Subcutaneous abdominal adipose tissue (tissue), 5 donors: ENCODE measurements around the gene PRKD1.

Experiments used
- H3K27ac ChIP-seq: one replicate; pipeline ENCODE4 v1.7.0; 2013; ENCODE audit warnings: low read depth, mild to moderate bottlenecking, inconsistent platforms, low read length, moderate library complexity
- H3K27me3 ChIP-seq, 5 donors: one replicate each; pipeline ENCODE4 v1.7.0; 2013; ENCODE audit warnings: low read length in 5 of 5, inconsistent platforms in 1 of 5; ENCODE audit not compliant: control insufficient read depth in 5 of 5, insufficient read depth in 4 of 5
- H3K36me3 ChIP-seq, 5 donors: one replicate each; pipeline ENCODE4 v1.7.0; 2013; ENCODE audit warnings: low read length in 5 of 5; ENCODE audit not compliant: control insufficient read depth in 5 of 5, insufficient read depth in 5 of 5
- H3K4me1 ChIP-seq, 5 donors: one replicate each; pipeline ENCODE4 v1.7.0; 2013; ENCODE audit warnings: low read length in 5 of 5, mild to moderate bottlenecking in 3 of 5, moderate library complexity in 1 of 5; ENCODE audit not compliant: control insufficient read depth in 5 of 5, insufficient read depth in 5 of 5
- H3K4me3 ChIP-seq, 5 donors: one replicate each; pipeline ENCODE4 v1.7.0; 2013; ENCODE audit warnings: low read length in 5 of 5, low read depth in 1 of 5
- H3K9ac ChIP-seq, 5 donors: one replicate each; pipeline ENCODE4 v1.7.0; 2013; ENCODE audit warnings: low read length in 5 of 5, mild to moderate bottlenecking in 4 of 5, moderate library complexity in 3 of 5
- H3K9me3 ChIP-seq, 5 donors: one replicate each; pipeline ENCODE4 v1.7.0; 2013; ENCODE audit warnings: low read length in 5 of 5; ENCODE audit not compliant: control insufficient read depth in 5 of 5
- donor health status: healthy.
- donor health status: healthy.
- donor health status: healthy.
- donor health status: healthy.
- donor health status: healthy.

Gene PRKD1

GRCh38 chr14:29906256-29906870, 21.3 kb downstream of the PRKD1 start:
- Histone ChIP-seq H3K27ac (no peak overlapping the region), H3K9ac (no peak overlapping the region)

GRCh38 chr14:29905543-29905942, 22.1 kb downstream of the PRKD1 start:
- H3K4me1 ChIP-seq = peaks cover 0 to 11% (median 2%) of the 10 kb centered on the region in 5 donors
- H3K36me3 ChIP-seq = no peaks in the 10 kb centered on the region
- no peaks in the 10 kb centered on the region for H3K27me3 ChIP-seq
- H3K9ac ChIP-seq = no peak overlapping the region
- no peak overlapping the region for H3K4me3 ChIP-seq
- H3K27ac ChIP-seq = no peak overlapping the region
- H3K9me3 ChIP-seq = no peaks in the 10 kb centered on the region

More at GRCh38 chr14:29906256-29906870, 21.3 kb downstream of the PRKD1 start:
- Histone ChIP-seq H3K4me1 (peaks cover 0 to 11% (median 2%) of the 10 kb centered on the region in 5 donors), H3K9me3 (no peaks in the 10 kb centered on the region), H3K36me3 (no peaks in the 10 kb centered on the region), H3K27me3 (no peaks in the 10 kb centered on the region), H3K4me3 (no peak overlapping the region)

- Histone ChIP-seq H3K27me3 (no peaks in the 10 kb centered on the region), H3K9ac (no peak overlapping the region), H3K36me3 (no peaks in the 10 kb centered on the region), H3K4me1 (peaks cover 0 to 3% (median 0%) of the 10 kb centered on the region in 5 donors), H3K4me3 (no peak overlapping the region), H3K9me3 (no peaks in the 10 kb centered on the region), H3K27ac (no peak overlapping the region)
Observed at GRCh38 chr14:29900609-29901350, 26.9 kb downstream of the PRKD1 start.

GRCh38 chr14:29898470-29898869, 29.2 kb downstream of the PRKD1 start:
- Histone ChIP-seq H3K36me3 (no peaks in the 10 kb centered on the region), H3K9ac (no peak overlapping the region), H3K9me3 (no peaks in the 10 kb centered on the region), H3K27me3 (no peaks in the 10 kb centered on the region), H3K27ac (no peak overlapping the region), H3K4me3 (no peak overlapping the region), H3K4me1 (peaks cover 0 to 8% (median 0%) of the 10 kb centered on the region in 5 donors)

GRCh38 chr14:29897181-29897580, 30.5 kb downstream of the PRKD1 start:
- H3K9me3 ChIP-seq = no peaks in the 10 kb centered on the region
- H3K27ac ChIP-seq = no peak overlapping the region
- H3K27me3 ChIP-seq = no peaks in the 10 kb centered on the region
- H3K9ac ChIP-seq = no peak overlapping the region
- H3K4me3 ChIP-seq = no peak overlapping the region
- no peaks in the 10 kb centered on the region for H3K36me3 ChIP-seq
- peaks cover 0 to 8% (median 0%) of the 10 kb centered on the region in 5 donors for H3K4me1 ChIP-seq

- no peaks in the 10 kb centered on the region for H3K36me3 ChIP-seq
- H3K9ac ChIP-seq = no peak overlapping the region
- no peaks in the 10 kb centered on the region for H3K9me3 ChIP-seq
- peaks cover 0 to 8% (median 0%) of the 10 kb centered on the region in 5 donors for H3K4me1 ChIP-seq
- no peak overlapping the region for H3K4me3 ChIP-seq
- H3K27ac ChIP-seq = no peak overlapping the region
- H3K27me3 ChIP-seq = no peaks in the 10 kb centered on the region
Observed at GRCh38 chr14:29896354-29896821, 31.3 kb downstream of the PRKD1 start.

GRCh38 chr14:29895591-29896083, 32.0 kb downstream of the PRKD1 start:
- no peaks in the 10 kb centered on the region for H3K36me3 ChIP-seq
- H3K9me3 ChIP-seq = no peaks in the 10 kb centered on the region
- peaks cover 0 to 8% (median 0%) of the 10 kb centered on the region in 5 donors for H3K4me1 ChIP-seq
- no peak overlapping the region for H3K4me3 ChIP-seq
- H3K27me3 ChIP-seq = no peaks in the 10 kb centered on the region
- H3K9ac ChIP-seq = no peak overlapping the region
- no peak overlapping the region for H3K27ac ChIP-seq

- Histone ChIP-seq H3K9ac (no peak overlapping the region), H3K9me3 (no peaks in the 10 kb centered on the region), H3K27me3 (no peaks in the 10 kb centered on the region), H3K4me1 (peaks cover 0 to 8% (median 0%) of the 10 kb centered on the region in 5 donors), H3K27ac (no peak overlapping the region), H3K36me3 (no peaks in the 10 kb centered on the region), H3K4me3 (no peak overlapping the region)
Observed at GRCh38 chr14:29893989-29894388, 33.7 kb downstream of the PRKD1 start.

GRCh38 chr14:29892327-29892726, 35.3 kb downstream of the PRKD1 start:
- H3K36me3 ChIP-seq = no peaks in the 10 kb centered on the region
- H3K4me1 ChIP-seq = peaks cover 0 to 8% (median 0%) of the 10 kb centered on the region in 5 donors
- H3K4me3 ChIP-seq = no peak overlapping the region
- no peak overlapping the region for H3K9ac ChIP-seq
- no peaks in the 10 kb centered on the region for H3K27me3 ChIP-seq
- no peaks in the 10 kb centered on the region for H3K9me3 ChIP-seq
- H3K27ac ChIP-seq = no peak overlapping the region

GRCh38 chr14:29885988-29886387, 41.7 kb downstream of the PRKD1 start:
- H3K4me1 ChIP-seq = no peaks in the 10 kb centered on the region

More at GRCh38 chr14:29885988-29886387, 41.7 kb downstream of the PRKD1 start:
- H3K4me3 ChIP-seq = no peak overlapping the region
- no peaks in the 10 kb centered on the region for H3K9me3 ChIP-seq
- H3K36me3 ChIP-seq = no peaks in the 10 kb centered on the region
- H3K27me3 ChIP-seq = no peaks in the 10 kb centered on the region
- no peak overlapping the region for H3K27ac ChIP-seq
- no peak overlapping the region for H3K9ac ChIP-seq
